Stimulated activated CD8-positive, alpha-beta memory T cell treated with anti-CD3 and anti-CD28 coated beads, Interleukin-4, amount 100 ng/mL, for 4 hours (primary cell): ENCODE data around the gene LRP11.
A peak's percentile ranks its signal among the peaks of the same experiment; 100 is the strongest.
"Not testable (repeated sequence)": the region's sequence is repeated elsewhere in the genome, so short reads cannot be mapped to it uniquely, and the experiment has no call there.

Experiments
- DNase-seq, 2 donors: peaks; one replicate each; pipeline ENCODE4 v3.0.0-alpha.2; 2020; ENCODE audit warnings: low read depth in 2 of 2, low spot score in 1 of 2

LRP11 gene, protein sequence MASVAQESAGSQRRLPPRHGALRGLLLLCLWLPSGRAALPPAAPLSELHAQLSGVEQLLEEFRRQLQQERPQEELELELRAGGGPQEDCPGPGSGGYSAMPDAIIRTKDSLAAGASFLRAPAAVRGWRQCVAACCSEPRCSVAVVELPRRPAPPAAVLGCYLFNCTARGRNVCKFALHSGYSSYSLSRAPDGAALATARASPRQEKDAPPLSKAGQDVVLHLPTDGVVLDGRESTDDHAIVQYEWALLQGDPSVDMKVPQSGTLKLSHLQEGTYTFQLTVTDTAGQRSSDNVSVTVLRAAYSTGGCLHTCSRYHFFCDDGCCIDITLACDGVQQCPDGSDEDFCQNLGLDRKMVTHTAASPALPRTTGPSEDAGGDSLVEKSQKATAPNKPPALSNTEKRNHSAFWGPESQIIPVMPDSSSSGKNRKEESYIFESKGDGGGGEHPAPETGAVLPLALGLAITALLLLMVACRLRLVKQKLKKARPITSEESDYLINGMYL

DNA sequence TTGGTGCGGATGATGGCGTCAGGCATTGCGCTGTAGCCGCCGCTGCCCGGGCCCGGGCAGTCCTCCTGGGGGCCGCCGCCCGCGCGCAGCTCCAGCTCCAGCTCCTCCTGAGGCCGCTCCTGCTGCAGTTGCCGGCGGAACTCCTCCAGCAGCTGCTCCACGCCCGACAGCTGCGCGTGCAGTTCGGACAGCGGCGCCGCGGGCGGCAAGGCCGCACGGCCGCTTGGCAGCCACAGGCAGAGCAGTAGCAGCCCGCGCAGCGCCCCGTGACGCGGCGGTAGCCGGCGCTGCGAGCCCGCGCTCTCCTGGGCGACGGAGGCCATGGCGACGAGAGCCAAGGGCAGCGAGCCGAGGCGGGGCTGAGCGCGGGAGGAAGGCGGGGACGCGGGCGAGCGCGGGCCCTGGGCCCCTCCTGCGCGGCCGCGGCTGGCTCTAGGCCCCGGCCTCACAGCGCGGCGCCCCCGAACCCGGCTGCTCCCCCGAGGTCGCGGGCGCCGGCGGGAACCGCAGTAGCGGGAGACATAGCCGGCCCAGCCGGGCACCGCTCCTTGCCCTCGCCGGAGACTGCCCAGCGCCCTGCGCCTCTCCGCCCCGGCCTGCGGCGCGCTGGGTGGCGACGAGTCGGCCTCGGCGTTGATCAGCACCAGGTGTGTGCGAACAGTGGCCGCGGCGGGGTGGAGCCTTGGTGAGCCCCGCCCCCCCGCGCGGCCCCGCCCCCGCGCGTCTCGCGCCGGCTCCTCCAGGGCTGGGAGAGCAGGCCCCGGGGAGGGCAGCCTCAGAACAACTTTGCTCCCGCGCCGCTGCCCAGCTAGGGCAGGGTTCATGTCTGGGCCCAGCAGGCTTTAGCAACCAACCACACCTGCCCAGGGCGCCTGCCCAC, at the start of gene LRP11:
TSS of gene LRP11 (minus strand) at position 662 of the 880 bp plus-strand sequence. CDS start at position 323, 339 bp downstream.
- peak; percentile 54 to 55 for DNase-seq

DNA sequence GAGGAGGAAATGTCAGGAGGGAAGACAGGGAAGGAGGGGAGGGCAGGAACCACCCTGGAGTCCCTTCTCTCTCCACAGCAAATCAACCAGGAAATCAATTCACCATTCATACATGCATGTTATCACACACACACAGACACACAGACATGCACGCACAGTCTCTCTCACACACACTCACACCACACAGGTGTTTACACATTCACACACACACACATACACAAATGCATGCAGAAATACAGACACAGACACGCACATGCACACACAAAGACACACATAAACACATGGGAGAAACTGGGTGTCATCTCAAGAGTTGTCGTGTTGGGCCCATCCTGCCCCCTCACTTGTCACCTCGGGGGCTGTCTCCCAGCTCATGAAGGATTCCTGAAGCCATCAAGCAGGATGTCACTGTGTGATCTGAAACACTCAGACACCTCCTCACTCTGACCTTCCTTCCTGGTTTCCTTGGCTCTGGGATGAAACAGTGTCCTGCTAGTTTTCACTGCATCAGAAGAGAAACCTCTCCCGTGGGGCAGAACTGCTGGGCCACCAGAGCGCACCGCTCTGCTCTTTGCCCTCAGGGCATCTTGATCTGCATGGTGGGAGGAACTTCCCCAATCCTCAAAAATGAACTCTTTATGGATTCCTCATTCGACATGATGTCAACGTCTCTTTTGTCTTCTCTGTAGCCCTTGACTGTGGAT, 49.5 kb upstream of the LRP11 start:
- no peak for DNase-seq

DNA sequence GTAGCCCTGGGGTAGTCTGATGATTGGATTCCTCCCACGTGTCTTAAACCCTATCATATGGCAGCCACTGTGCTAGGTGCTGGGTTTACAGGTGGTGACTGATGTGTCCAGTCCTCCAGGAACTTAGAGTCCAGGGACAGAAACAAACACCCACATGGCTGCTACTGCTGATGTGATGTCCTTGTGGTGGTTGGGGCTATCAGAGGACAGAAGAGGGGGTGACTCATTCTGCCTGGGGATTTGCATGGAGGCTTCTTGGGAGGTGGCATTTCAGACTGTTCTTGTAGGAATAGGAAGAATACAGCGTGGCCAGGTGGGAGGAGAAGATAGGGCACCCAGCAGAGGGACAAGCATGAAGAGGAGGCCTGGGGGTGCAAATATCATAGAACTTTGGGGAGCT, 48.9 kb upstream of the LRP11 start:
- no peak for DNase-seq

DNA sequence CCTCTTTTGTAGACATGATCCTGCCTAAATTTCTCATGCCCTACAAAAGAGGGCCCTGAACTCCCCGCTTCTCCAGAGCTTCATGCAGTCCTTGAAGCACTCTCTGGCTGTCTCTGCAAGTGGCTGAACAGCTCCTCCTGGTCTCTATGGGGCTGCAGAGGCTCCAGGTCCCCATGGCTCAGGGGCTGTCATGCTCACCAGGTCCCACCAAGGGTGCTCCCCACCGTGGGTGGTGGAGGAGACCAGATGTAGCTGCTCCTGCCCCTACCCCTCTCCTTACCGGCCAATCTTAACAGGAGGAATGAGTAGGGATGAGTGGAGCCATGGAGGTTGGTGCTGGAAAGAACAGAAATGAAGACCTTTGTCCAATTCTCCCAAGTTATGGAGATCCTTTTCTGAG, 48.5 kb upstream of the LRP11 start:
- not testable (repeated sequence) for DNase-seq

DNA sequence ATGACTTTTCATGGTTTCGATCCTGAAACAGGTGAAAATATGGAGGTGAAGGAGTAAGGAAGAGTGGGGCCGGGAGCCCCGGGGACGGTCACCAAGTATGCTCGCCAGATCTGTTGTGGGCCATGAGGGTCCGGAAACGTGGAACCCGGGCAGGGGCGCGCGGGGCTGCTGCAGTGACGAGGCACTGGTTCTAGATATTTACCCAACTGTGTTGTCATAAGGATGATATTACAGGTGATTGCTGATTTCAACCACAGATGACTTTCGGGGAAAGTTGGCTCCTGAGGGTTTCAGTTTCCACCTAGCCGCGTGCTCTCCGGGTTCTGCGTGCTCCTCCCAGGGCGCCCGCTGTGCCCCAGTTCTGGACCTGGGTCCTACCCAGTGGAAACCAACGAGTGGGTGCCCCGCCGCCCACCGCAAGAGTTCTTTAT, 46.6 kb upstream of the LRP11 start:
- no peak for DNase-seq

DNA sequence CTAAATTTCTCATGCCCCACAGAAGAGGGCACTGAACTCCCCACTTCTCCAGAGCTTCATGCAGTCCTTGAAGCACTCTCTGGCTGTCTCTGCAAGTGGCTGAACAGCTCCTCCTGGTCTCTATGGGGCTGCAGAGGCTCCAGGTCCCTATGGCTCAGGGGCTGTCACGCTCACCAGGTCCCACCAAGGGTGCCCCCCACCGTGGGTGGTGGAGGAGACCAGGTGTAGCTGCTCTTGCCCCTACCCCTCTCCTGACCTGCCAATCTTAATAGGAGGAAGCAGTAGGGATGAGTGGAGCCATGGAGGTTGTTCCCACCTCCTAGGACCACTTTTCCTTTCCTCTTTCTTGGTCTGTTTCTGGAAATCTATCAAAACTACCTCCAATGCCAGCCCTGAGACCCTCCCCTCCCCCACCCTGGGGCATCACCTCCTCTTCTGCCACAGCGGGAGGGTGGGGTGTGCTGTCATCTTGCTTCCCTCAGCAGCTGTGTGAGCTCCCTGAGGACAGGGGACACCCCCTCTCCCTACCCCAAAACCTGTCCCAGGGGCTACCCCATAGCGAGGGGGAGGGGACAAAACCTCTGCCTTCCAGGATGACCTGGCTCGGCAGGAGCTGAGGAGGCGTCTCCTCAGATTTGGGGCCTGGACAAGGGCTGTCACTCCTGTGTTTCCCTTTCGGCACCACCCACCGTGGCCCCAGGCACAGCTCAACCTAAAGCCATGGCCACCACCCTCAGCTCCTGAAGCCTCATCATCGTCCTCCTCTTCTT, 45.7 kb upstream of the LRP11 start:
- DNase-seq: no peak

DNA sequence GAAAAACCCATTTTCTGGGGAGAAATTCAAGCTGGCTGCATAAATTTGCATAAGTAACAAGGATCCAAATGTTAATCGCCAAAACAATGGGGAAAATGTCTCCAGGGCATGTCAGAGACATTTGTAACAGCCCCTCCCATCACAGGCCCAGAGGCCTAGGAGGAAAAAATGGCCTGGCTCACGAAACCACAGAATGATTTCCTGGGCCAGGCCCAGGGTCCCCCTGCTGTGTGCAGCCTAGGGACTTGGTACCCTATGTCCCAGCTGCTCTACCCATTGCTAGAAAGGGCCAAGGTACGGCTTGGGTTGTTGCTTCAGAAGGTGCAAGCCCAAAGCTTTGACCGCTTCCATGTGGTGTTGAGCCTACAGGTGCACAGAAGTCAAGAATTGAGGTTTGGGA, 44.3 kb upstream of the LRP11 start:
- not testable (repeated sequence) for DNase-seq

DNA sequence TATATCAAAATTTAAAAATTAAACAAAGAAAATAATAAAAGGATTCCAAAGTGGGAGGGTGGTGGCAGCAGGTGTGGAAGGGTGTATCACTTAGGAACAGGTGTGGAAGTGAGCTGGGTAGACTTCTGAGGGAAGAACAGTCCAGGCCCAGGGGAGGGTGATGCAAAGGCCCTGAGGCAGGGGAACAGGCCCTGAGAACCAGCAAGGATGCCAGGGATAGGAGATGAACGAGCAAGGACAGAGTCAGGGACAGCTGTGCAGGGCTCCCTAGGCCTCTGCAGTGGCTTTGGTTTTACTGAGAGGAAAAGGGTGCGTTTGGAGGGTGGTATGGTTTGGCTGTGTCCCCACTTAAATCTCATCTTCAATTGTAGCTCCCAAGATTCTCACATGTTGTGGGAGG, 43.2 kb upstream of the LRP11 start:
- DNase-seq: no peak

DNA sequence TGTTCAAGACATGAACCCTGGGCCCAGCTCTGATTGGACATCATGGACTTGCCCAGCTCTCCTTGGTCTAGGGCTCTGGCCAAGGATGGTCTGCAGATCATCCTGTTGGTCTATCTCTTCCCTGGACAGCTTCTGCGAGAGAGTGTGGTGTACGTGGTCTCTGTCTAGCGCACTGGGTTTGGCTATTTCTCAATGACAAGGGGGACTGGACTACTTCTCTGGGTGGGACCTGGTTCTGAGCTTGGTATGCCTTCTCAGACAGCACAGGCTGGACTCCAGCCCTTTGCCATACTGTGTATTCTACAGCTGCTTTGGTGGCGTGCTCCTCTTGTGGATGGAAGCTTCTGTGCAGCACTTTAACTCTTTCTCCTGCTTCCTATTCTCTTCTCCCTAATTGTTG, 42.2 kb upstream of the LRP11 start:
- no peak for DNase-seq

DNA sequence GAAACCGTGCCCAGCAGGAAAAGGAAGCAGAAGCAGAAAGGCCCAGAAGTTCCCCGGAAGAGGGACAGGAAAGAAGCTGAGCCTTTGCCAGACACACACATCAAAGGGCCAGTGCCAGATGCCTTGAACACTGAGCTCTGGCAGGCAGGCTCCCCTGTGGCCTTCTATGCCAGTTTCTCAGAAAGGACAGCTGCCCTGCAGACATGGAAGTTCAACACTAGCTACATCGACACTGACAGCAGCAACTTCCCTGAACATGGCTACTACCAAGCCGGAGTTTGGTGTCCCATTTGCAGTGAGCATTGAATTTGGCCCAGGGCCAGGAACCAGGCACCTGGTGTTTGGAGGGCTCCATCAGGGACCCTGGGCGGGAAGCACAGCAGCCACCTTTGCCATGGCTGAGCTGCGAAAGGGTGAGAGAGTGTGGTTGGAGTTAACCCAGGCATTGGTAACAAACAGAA, 41.8 kb upstream of the LRP11 start:
- no peak for DNase-seq

DNA sequence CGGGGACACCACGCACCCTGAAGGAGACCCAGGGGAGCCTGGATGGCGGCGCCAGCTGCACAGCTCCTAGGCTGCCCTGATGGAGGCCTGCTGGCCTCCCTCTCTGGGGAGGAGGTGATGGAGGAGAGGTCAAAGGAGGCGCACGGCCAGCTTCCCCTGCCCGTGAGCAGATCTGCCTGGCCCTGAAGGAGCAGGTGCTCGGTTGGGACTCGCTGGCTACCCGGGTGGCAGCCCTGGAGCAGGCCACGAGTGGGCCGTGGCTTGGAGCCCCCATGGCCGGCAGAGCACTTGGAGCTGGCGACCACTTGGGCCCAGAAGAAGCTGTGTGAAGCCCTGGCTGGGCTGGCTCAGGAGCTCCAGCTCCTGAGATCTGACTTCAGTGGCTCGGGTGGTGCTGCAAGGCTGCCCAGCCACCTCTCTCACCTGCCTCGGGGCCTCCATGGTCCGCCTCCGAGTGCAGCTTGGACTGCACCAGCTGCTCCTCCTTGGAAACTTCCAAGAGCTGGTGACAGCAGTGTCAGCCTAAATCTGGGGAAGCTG, 41.3 kb upstream of the LRP11 start:
- DNase-seq: no peak

DNA sequence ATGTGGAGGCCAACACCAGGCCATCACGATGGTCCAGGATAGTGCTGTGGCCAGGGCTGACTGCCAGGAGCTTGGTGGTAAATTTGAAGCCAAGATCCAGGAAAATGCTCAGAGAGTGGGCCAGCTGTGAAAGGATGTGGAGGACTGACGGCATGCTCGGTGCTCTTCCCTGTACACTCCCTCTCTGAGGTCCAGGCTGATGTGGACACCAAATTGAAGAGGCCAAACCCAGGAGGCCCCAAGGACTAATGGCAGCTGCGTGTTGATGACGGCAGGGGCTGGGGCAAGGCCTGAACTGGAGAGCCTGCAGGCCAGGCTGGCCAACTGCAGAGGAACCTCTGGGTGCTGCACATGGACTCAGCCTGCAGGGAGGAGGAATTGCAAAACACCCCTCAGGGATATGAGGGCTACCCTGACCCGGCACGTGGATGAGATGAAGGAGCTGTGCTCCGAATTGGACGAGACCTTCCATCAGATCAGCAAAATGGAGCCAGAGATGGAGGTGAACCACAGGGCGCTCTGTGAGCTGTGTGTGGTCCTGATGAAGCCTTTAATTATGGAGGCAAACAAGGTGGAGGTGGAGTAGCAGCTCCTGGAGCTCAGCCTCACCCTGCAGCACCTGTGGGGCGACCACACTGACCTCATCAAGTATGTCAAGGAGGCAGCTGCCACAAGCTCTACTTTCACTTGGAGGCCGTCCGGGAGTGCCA, 40.7 kb upstream of the LRP11 start:
- DNase-seq: no peak

DNA sequence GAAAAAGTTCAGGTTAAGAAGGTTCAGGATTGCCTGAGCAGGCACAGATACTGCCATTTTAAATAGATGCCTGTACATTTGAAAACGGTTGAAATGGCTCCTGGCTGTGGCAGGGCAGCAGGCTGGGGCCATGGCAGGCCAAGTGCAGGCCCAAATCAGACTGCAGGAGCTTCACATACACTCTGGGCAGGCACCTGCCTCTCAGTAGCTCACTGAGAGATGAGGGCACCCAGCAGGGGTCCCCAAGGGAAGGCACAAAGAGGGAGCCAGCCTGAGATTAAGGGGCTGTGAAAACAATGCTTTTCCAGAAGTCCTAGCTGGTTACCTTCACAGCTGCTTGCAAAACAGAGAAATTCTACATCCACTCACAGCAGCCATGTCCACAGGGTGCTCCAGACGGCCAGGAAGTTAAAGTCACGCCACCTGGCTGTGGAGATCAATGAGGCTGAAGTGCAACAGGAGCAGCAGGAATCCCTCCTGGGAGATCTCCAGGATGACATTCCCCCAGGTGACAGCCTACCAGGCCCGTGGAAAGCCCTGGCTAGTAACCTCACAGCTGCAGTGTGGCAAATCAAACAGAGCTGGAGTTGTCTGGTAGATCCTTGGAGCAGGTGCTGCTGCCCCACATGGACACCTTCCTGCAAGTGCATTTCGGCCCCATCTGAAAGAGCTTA, 39.9 kb upstream of the LRP11 start:
- no peak for DNase-seq

DNA sequence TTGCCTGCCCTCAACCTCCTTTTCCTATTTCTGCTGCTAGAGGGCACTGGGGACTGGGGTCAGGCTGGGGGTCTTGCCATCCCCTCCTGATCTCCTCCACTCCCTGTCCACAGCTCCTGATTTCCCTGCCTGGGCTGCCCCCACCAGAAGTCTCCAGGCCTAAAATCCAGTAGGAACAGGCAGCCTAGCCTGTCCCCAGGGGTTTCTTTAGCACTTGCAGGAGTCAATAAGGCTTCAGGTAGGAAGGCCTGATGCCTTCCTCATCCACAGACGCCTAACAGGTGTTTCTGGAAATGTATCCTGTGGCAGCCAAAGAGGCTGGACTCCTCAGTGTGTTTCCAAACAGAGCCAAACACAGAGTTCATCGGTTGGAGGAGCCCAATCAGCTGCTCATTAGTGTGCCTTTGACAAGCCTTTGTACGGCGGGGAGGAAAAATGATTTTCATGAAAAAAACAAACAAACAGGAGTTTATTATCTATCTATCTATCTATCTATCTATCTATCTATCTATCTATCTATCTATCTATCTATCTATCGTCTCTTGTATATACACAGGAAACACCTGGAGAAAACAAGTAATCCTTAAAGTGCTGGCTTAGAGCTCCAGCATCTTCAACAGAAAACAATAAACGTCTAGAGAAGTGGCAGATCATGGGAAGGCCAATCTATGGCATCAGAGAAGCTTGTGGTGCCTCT, 37.4 kb upstream of the LRP11 start:
- DNase-seq: no peak

DNA sequence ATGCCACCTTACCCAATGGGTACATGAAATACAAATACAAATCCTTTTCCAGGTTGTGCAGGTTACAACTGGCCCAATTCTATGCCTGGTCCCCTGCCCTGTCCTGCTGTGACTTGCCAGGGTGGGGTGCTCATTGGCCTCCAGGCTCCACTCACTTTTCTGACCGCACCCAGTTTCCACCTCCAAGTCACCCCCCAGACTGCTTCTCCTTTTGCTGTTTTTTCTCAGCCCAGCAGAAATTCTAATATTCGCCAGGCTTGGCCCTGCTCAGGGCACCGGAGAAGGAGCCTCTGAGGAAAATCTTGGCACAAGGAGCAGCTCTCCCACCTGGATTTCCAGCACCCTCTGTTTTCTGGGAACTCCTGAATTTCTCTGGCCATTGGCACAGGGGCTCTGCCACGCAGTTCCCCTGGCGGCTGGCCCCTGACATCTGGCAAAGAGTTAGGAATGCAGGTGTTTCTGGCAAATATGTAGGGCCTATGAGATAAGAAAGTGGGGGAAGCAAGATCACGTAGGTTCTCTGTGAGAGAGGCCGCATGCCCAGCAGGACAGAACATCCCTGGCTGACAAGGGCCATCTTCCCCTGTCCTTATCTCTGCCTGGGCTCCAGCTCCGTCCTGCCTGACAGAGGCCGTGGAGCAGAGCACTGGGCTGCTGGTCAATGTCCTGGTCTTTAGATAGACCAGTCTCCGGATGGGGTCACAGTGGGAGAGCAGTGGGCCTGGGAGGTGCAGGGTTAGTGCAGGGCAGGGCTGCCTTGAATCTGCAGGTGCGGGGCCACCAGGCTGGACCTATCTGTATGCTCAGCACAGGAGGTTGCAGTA, 36.7 kb upstream of the LRP11 start:
- no peak for DNase-seq

DNA sequence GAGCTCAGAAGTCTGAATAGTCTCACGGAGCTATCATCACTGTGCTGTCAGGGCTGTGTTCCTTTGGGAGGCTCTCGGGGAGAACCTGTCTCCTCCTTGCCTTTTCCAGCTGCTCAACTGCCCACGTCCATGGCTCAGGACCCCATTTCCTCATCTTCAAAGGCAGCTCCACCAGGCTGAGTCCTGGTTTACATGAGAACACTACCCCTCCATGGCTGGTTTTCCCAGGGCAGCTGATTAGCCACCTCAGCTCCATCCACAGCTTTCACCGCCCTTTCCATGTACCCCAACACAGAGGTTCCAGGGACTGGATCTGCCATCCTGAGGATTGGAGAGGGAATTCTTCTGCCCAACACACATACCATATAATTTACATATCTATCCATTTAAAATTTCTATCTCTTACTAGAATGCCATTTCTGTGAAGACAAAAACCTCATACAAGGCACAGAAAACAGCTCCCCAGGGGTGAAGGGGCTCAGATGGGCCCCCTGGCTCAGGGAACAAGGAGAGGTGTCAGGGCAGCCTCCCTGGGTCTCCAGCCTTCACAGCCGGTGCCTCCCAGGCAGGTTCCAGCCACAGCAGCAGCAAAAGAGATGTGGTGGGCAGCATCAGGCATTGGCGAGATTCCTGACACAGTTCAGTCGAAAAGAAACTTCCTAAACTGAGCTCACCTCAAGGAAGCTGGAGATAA, 35.9 kb upstream of the LRP11 start:
- DNase-seq: no peak

DNA sequence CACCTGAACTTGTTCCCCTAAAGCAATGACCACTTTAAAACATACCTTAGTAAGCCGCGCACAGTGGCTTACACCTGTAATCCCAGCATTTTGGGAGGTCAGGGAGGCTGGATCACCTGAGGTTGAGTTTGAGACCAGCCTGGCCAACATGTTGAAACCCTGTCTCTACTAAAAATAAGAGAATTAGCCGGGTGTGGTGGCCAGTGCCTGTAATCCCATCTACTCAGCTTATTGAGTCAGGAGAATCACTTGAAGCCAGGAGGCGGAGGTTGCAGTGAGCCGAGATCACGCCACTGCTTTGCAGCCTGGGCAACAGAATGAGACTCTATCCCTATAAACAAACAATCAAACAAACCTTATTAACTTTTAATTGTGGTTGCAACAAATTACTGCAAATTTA, 35.3 kb upstream of the LRP11 start:
- no peak for DNase-seq
